DMS79 treated with DMSO at 0.1 percent for 48 hours (cell line): Measurements from ENCODE around the gene STPG2.

Experiments
- DNase-seq: peaks from one replicate; lab custom pipeline; 2025; lab: John Stamatoyannopoulos, UW

STPG2 gene

DNA sequence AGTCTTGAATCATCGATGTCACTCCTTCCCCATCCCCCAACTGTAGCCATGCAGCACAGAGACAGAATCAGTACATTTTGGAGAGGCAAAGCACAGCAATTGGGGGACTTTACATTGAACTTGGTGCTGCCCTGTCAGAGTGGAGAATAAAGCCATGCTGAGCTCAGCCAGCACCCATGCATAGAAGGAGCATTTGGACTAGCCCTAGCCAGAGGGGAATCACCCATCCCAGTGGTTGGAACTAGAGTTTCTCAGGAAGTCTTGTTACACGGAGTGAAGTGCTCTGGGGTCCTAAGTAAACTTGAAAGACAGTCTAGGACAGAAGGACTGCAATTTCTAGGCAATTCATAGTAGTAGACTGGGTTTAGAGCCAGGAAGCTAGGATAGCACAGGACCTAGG is 49.6 kb downstream of the STPG2 start:
- DNase-seq = no peak

GRCh38 chr4:98092833-98093439 is 50.3 kb downstream of the STPG2 start:
- no peak for DNase-seq

- no peak for DNase-seq
Measured at GRCh38 chr4:98081936-98082335, 61.3 kb downstream of the STPG2 start.

DNA sequence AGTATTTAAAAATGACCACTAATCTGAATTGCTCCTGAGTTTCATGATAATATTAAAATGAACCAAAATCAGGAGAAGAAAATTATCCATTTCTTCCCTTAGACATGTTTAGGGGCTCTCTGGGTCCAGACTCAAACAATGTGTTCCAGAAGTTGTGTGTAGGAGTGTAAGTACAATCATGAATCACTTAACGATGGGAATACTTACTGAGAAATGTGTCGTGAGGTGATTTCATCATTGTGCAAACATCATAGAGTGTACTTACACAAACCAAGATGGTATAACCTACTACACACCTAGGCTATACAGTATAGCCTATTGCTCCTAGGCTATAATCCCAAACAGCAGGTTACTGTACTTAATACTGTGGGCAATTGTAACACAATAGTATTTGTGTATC is 74.8 kb downstream of the STPG2 start:
- DNase-seq = no peak

DNA sequence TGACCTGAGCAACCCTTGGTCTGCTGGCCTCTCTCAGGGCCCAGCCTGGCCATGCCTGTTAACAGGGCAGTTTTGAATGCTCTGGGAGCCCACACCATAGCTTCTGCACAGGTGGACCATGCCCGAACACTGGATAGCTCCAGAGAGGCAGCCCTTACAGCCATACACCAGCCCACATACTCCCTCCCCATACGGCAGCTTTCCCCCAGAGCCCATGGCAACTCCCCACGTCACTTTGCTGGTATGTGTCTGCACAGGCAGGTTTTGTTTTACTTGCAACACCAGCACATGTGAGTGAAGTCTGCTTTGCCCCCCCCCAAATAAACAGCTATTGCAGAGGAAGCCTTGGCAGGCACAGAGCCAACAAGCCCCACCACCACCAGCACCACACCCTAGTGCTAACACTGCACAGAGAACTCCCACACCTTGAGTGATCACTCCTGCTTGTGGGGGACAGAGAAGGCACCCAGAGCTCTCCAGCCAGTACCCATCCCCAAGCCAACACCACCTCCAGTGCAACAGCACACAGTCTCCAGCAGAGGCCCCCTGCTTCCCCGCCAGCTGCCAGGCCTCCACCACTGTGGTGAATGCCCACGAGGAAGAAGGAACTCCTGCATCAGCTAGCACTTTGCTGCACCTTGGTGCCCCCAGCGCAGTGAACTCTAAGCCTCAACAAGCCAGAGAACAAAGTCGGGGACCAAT is 87.3 kb downstream of the STPG2 start:
- DNase-seq = no peak

DNA sequence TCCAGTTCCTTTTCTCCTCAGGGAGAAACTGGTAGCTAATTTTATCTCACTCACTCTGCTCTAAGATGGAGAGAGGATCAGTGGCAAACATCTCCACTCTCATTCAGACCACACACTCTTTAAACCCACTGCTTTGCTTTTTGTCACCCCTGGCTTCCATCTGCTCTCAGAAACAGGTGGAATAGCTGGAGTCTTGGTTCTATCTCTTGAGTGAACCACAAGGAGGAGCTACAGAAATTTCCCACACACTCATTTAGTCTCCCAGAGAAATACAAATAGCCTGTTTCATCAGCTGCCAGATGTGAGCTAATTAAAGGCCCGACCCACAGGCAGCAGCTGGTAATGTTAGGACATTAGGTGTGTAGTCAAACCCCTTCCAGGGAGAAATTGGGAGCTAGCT is 96.6 kb downstream of the STPG2 start:
- DNase-seq = no peak

DNA sequence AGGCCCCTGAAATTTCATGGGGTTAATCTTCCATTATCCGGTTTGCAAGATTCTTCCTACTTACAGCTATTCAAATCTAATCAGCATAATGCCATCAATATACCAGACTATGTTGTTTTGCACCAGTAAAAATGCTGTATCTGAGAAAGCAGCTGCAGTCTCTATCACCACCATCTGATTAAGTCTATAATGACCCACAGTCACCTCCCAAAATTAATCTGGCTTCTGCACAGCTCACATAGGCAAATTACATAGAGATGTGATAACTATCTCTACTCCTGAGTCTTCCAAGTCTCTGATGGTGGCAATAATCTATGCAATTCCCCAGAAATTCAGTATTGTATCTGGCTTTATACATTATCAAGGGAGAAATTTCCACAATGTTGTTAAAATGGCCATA is 113.2 kb downstream of the STPG2 start:
- no peak for DNase-seq

DNA sequence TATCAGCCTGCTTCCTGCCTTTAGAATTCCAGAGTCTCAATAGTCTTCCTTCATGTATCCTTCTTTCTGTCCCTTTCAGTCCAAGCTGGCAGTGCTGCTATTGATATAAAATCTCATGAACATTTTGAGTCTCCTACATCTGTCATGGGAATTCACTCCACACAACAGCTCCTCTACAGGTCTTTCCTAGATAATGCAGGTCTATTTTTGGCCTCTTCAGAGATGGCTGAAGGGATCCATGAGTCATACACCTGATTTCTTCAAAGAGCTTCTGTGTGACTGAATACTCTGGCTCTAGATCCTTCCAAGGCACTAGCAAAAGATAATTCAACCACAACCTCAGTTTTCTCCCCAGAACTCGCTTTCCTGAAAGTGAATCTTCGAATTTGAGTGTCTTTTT is 115.4 kb downstream of the STPG2 start:
- DNase-seq = no peak

GRCh38 chr4:98026362-98026761 is 116.9 kb downstream of the STPG2 start:
- DNase-seq = no peak

GRCh38 chr4:98006814-98007412 is 136.4 kb downstream of the STPG2 start:
- DNase-seq = no peak

DNA sequence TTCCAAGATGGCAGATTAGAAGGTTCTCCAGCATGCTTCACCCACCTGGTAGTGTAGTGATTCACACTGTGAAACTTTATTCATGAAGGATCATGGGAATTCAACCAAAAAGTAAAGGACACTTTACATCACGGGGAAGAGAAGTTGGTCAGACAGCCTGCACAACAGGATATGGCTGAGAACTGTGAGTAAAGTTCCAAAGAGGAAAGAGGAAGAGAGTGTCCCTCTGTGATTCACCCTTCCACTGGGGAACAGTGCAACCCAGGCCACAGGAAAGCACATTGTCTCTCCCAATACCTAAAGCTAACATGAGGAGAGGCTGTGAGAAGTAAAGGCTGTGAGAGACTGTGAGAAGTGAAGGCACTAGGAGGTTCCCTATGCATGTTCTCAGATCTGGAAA is 137.2 kb downstream of the STPG2 start:
- DNase-seq = no peak

DNA sequence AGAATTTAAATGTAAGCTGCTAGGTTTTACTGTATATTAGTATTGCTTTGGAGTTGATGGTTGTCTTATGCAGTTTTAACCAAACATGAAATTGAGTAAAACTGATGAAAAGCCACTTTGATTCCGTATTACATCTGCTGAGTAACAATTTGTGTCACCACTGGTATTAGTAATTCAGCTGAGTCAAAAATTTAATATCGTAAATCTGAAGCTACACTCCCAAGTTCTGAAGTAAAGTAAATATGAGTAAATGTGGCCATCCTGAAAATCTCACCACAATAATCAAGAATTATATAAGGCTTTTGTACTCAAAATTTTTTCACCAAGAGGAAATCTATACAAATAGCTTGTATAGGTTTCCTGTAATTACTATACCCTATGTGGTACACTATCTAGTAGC is 142.3 kb downstream of the STPG2 start:
- no peak for DNase-seq

DNA sequence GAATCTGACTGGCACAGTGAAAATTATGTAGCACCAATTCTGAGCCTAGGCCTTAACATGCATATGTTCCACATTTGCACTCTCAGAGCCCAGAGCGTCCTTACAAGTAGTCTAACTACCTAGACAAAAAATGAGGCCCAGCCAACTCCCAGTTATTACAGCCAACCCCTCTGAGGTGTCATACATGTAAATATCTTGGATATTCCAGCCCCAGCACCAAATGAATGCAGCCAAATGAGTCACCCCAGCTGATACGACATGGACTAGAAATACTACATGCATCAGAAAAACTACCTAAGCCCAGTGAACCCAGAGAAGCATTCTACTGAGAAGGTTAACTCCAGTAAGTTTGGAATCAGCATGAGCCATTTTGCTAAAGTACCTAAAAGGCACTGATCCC is 145.1 kb downstream of the STPG2 start:
- DNase-seq = no peak

GRCh38 chr4:97994765-97995465 is 148.4 kb downstream of the STPG2 start:
- DNase-seq = no peak

GRCh38 chr4:97990409-97990808 is 152.9 kb downstream of the STPG2 start:
- DNase-seq = no peak

GRCh38 chr4:97987019-97987648 is 156.1 kb downstream of the STPG2 start:
- DNase-seq = peak; percentile 12

DNA sequence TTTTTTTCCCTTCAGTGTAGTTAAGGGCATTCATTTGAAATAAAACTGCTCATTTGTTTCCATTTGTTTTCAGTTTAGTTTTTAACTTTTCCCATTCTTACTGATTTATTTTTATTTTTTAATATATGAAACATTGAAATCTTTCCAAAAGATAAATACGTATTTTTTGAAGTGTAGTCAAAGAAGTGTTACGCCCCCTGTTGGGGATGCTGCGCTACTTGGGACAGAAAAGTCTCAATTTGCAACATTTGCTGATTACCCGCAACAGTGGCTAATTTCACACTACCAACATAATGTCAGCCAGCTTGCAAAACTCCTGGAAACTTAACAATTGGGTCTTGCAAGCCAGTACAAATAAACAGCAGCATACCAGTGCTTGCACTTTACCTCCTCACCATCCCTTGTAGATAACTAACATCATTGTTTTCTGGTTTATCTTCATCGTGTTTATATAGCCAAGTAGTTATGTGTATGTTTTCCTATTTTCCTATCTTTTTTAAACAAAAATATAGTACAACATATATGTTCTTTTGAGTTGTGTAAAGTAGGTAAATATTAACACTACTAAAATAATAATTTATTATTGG is 158.6 kb downstream of the STPG2 start:
- DNase-seq = no peak

GRCh38 chr4:97978791-97979488 is 164.3 kb downstream of the STPG2 start:
- DNase-seq = no peak

GRCh38 chr4:97953171-97953941 is 189.9 kb downstream of the STPG2 start:
- no peak for DNase-seq

DNA sequence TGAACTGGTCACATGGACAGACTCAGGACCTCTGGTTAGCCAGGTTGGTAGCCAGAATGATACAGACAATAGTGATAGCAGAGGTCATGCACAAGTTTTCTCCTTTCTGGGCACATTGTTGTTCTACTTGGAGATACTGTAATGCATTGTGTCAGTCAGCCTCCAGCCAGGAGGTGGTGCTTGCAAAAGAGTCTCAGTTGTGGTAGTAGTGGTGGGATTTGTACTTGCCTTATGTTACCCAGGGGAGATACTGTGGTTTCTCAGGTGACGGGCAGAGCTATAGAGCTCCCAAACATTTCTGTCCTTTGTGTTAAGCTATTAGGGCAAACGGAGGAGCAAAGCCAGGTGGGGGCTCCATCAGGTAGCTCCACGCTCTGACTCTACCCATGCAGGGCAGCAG is 190.5 kb downstream of the STPG2 start:
- DNase-seq = no peak

DNA sequence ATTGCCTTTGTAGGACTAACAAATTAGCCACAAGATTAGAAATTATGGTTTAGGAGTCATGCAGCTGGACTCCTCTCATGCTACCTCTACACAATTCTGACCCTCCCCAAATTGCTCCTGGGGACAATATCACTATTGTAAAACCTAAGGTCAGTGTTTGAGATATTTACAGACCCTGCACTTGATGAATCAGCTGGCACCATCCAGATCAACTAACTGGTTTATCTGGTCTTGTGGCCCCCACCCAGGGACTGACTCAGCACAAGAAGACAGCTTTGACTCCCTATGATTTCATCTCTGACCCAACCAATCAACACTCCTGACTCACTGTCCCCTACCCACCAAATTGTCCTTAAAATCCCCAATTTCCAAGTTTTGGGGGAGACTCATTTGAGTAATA is 192.4 kb downstream of the STPG2 start:
- DNase-seq = no peak
